OCI-LY3 (cell line): Measurements from ENCODE around the gene CCDC17.

ENCODE experiments used
- CTCF ChIP-seq: fragments of 200-600, 300-600 bp; sonication (generic); IDR thresholded peaks from 2 replicates; pipeline ENCODE4 v1.5.1; 2014; ENCODE audit warnings: antibody characterized with exemption, low read length, low read depth
- EZH2phosphoT487 ChIP-seq: fragments of 200-600 bp; shearing (Covaris generic); IDR thresholded peaks from 2 replicates; pipeline ENCODE4 v1.6.1; 2018; ENCODE audit warnings: antibody characterized with exemption, mixed run types, low read depth

DNA sequence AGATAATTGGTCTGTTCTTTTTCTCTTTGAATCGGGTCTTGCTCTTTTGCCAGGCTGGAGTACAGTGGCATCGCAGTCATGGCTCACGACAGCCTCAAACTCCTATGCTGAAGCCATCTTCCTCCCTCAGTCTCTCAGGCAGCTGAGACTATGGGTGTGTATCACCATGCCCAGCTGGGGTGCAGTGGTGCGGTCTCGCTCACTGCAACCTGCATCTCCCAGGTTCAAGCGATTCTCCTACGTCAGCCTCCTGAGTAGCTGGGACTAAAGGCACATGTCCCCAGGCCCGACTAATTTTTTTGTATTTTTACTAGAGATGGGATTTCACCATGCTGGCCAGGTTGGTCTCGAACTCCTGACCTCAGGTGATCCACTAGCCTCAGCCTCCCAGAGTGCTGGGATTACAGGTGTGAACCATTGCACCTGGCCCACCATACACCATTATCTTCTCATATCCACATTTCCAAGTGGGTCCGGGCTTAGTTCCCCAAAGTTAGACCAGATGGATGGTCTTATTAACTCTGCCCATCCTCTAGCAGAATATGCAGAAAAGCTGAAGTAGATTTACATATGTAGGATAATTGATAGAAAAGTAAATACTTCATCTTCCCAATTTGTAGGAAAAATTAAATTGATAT lies 13.1 kb downstream of the CCDC17 start:
- TF ChIP-seq CTCF, result no peak
- no peak for TF ChIP-seq EZH2phosphoT487
